Measurements from ENCODE around the gene MLYCD.
"Not testable (repeated sequence)": the region's sequence is repeated elsewhere in the genome, so short reads cannot be mapped to it uniquely, and the experiment has no call there.

The MLYCD gene

DNA sequence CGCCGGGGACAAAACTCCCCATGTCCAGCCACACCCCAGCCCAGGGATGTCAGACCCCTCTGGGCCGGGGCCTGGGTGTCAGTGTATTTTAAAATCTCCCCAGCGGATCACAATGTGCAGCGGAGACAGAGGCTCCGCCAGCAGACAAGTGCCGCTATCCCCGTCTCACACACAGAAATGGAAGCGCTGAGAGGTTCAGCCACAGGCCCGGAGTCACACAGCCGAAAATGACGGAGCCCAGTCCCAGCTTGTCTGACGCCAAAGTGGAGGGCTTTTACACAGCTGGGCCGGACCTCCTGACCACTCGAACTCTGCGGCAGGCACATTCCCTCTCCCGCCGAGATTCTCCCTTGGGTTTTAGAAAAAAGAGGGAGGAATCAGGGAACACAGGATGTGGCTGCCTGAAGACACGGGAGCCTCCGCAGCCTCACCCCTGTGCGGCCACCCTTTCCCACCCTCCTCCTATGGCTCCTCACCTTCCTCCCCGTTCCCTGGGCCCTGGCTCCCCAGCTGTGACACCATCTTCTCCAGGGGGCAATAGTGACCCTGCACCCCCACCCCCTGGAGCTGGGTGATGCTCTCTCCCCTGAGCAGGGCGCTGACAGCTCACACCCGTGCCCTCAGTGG is 47.4 kb downstream of the MLYCD start:
- intact Hi-C loops (cut with micrococcal nuclease), result no loop called here
- H3K27ac Mint-ChIP-seq, result no peak overlapping the region
- peaks cover 3% of the 10 kb centered on the region for H3K4me1 Mint-ChIP-seq (ENCODE audit: low read depth)
- H3K9me3 Mint-ChIP-seq, result no peaks in the 10 kb centered on the region
- no peaks in the 10 kb centered on the region for H3K27me3 Mint-ChIP-seq
- H3K4me3 Mint-ChIP-seq, result no peak overlapping the region
- no peaks in the 10 kb centered on the region for H3K36me3 Mint-ChIP-seq (ENCODE audit: low read depth)

DNA sequence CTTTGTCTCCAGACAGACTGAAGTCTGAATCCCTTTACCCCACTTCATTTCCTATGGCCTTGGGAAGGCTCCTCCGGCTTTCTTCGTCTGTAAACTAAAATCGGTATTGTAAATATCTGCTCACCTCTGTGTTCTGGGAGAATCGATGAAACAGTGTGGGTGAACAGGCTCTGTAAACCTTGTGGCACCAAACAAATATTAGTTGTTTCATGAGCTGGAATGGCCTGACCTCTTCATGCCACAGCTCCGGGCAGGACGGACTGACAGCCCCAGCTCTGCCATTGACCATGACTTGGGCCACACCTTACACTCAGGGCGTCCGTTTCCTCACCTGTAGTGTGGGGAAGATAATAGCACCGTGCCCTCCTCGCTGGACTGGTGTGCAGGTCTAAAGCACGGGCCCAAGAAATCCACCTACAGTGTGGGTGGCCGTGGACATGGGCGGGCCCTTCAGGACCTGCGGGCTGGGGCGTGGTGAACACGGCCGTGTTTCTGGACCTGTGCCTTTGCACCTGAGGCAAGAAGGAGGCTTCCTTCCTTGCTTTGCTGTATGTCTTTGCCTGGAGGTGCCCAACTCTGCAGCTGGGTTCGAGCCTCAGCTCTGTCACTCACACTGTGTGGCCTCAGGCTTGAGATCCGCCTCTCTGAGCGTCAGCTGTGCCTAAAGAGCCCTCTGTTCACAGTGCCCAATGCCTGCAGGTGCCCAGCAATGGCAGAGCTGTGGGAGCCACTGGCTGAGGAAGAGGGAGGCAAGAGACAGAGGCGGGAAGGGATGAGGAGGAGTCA is 48.1 kb downstream of the MLYCD start:
- H3K27ac Mint-ChIP-seq, result no peak overlapping the region

DNA sequence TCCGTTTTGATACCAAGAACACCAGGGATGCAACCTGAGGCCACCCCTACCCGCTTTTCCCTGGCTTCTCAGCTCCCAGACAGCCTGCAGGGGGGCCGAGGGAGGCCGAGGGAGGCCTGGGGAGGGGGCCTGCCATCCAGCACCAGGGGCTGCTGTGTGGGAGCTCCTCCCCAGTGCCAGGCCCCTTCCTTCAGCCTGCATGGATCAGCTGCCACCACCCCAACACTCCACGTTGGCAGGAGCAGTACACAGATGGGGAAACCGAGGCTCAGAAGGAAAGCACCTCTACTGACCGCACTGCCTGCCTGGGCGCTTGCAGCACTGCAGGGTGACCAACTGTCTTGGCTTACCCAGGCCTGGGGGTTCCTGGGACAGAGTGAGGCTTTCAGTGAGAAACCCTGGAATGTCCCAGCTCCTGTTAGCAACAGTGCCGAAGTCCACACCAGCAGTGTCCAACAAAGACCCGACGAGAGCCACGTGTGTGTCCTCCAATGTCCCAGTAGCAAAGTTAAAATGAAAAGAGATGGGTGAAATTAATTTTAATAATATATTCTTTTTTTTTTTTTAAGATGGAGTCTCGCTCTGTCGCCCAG is 48.8 kb downstream of the MLYCD start:
- intact Hi-C loops (cut with micrococcal nuclease), result no loop called here
- H3K36me3 Mint-ChIP-seq (ENCODE audit: low read depth), result no peaks in the 10 kb centered on the region
- H3K27me3 Mint-ChIP-seq, result no peaks in the 10 kb centered on the region
- peaks cover 9% of the 10 kb centered on the region for H3K4me1 Mint-ChIP-seq (ENCODE audit: low read depth)
- no peak overlapping the region for H3K4me3 Mint-ChIP-seq
- no peaks in the 10 kb centered on the region for H3K9me3 Mint-ChIP-seq
- H3K27ac Mint-ChIP-seq, result no peak overlapping the region

More for the DNA sequence above, 48.1 kb downstream of the MLYCD start:
- Mint-ChIP-seq H3K4me1 (ENCODE audit: low read depth) (peaks cover 5% of the 10 kb centered on the region), H3K27me3 (no peaks in the 10 kb centered on the region), H3K36me3 (ENCODE audit: low read depth) (no peaks in the 10 kb centered on the region), H3K9me3 (no peaks in the 10 kb centered on the region), H3K4me3 (no peak overlapping the region)
- intact Hi-C loops (cut with micrococcal nuclease), result no loop called here

DNA sequence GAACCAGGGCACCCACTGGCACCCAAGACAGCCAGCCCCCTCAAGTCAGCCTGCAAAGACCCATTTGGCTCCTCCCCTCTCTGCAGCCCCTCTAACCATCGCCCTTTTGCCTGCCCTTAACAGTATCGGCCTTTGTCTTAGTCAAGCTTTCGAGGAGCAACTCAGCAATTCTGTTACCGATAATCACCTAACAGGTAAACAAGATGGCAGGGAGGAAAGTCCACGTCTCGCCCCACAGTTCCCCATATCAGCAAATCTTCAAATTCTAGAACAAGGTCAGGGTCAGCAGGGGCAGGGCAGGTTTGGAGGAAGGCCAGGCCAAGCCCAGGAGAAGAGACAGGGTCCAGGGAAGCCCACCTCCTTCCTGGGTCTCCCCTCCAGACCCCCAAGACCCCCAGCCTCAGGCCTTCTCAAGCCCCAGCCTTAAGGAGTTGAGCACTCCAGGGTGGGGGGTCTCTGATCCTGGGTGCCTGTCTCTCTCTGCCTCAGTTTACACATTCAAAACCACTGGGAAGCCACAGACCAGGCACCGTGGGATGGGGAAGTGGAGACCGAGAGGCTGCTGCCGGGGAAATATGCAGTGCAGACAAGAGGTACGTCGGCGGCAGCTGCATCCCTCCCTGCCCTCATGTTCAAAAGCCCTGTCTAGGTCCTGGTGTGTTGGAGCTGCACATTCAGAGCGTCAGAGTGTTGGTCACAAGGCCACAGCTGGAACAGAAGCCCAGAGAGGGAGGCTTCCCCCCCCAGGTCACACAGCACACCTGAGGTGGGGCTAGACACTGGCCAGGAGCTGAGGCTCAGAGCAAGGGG is 50.2 kb downstream of the MLYCD start:
- no peaks in the 10 kb centered on the region for H3K36me3 Mint-ChIP-seq (ENCODE audit: low read depth)
- H3K27me3 Mint-ChIP-seq, result no peaks in the 10 kb centered on the region
- H3K4me3 Mint-ChIP-seq, result no peak overlapping the region
- H3K27ac Mint-ChIP-seq, result no peak overlapping the region
- peaks cover 17% of the 10 kb centered on the region for H3K4me1 Mint-ChIP-seq (ENCODE audit: low read depth)
- no peaks in the 10 kb centered on the region for H3K9me3 Mint-ChIP-seq
- intact Hi-C loops (cut with micrococcal nuclease), result no loop called here

DNA sequence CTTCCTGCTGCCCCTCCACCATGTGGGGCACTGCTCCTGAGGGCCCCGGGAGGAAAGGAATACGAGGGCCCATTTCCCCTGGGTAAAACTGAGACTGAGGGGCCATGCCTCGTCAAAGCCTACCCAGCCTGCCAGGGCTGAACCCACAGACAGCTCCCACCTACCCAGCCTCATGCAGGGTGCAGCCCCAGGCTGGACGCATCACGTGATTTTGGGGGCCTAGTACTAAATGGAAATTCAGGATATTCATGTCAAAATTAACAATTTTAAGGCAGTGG is 50.7 kb downstream of the MLYCD start:
- Mint-ChIP-seq H3K9me3 (no peaks in the 10 kb centered on the region), H3K27ac (no peak overlapping the region), H3K4me1 (ENCODE audit: low read depth) (peaks cover 22% of the 10 kb centered on the region), H3K27me3 (no peaks in the 10 kb centered on the region), H3K4me3 (no peak overlapping the region), H3K36me3 (ENCODE audit: low read depth) (no peaks in the 10 kb centered on the region)
- intact Hi-C loops (cut with micrococcal nuclease), result no loop called here

DNA sequence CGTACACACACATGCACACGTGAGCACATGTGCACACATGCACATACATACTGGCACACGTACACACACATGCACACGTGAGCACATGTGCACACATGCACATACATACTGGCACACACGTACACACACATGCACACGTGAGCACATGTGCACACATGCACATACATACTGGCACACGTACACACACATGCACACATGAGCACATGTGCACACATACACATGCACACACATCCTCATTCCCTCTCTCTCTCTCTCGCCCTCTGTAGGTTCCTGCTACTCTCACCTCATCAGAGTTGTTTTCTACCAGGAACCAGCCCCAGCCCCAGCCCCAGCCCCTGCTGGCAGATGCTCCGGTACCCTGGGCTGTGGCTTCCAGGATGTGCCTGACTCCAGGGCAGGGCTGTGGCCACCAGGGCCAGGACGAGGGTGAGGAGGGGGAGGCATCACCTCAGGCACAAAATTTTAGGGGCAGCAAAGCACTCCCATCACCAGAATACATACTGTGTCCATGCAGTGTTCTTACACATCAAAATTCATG is 52.0 kb downstream of the MLYCD start:
- H3K9me3 Mint-ChIP-seq; H3K27ac Mint-ChIP-seq; H3K36me3 Mint-ChIP-seq (ENCODE audit: low read depth); intact Hi-C loops (cut with micrococcal nuclease); H3K4me3 Mint-ChIP-seq; H3K27me3 Mint-ChIP-seq: not testable (repeated sequence)
- H3K4me1 Mint-ChIP-seq (ENCODE audit: low read depth), result peaks cover 27% of the 10 kb centered on the region

DNA sequence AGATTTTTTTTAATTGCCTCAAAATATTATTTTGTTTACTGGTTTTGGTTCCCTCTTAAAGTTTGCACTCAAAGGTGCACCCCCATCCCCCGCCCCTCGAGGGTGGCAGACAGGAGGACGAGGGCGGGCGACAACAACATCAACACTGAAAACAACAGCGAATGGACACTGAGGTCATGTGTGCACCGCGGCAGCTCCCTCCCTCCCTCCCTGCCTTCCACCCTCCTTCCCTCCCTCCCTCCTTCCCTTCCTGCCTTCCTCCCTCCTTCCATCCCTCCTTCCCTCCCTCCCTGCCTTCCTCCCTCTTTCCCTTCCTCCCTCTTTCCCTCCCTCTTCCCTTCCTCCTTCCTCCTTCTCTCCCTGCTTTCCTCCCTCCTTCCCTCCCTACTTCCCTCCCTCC is 52.6 kb downstream of the MLYCD start:
- intact Hi-C loops (cut with micrococcal nuclease), result no loop called here
- no peaks in the 10 kb centered on the region for H3K9me3 Mint-ChIP-seq
- no peak overlapping the region for H3K27ac Mint-ChIP-seq
- H3K36me3 Mint-ChIP-seq (ENCODE audit: low read depth), result no peaks in the 10 kb centered on the region
- peaks cover 33% of the 10 kb centered on the region for H3K4me1 Mint-ChIP-seq (ENCODE audit: low read depth)
- H3K27me3 Mint-ChIP-seq, result peaks cover 2% of the 10 kb centered on the region
- no peak overlapping the region for H3K4me3 Mint-ChIP-seq

DNA sequence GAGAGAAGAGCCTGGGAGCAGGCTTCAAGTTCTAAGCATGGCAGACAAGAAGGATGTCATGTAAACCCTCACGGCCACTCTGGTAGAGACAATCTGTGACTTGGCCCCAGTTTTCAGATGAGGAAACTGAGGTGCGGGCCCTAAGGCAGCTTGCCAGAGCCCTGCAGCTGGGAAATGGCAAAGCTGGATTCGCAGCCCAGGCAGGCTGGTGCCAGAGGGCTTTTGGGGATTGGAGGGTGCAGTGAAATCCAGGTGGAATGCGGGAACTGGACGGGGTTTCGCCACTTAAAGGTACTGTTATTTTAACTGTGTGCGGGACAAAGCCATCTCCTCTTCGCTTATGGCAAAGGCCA is 53.6 kb downstream of the MLYCD start:
- H3K27ac Mint-ChIP-seq, result peak overlapping the region; percentile 89

DNA sequence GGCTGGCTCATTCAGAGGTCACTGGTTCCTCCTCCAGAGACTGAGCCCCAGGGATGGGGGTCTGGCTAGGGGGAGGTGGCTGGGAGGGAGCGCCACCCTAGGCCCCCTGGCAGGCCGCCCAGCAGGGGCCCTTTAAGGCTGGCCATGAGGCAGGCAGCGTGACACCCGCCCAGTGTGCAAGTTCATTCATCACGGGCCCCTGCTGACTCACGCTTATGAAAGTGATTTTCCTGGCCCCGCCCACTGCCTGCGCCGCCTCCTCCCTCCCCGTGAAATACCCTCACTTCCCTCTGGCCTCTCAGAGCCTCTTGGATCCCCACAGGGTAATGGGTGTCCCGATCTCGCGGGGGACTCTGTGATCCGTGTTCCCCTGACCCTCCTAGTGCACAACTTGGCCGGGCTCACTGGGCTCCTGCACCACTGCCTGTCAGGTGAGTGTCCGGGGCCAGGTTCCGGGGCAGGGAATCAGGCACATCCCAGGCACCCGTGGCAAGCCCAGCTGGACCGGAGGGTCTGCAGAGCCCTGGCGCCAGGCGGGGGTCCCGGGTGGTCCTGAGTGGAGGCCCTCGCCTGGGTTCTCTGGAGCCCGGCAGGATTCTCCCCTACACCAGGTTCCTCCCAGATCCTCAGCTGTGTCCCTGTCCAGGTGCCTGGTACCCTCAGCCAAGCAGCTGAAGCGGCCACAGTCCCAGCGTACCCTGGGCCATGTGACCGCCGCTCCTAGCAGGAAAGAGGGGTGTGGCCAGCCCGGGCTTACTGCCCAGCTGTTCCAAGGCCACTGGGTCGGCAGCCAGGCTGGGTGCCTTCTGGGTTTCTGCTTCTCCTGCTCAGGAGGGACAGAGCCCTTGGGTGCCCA is 54.3 kb downstream of the MLYCD start, which contains the start of gene OSGIN1:
TSS of gene OSGIN1 (plus strand) at position 301 of the 856 bp plus-strand sequence. CDS start 4,432 bp downstream, outside the sequence.
- peak within 1 kb of the TSS; percentile 89 for H3K27ac Mint-ChIP-seq
- peaks cover 41% of the 10 kb centered on the region for H3K4me1 Mint-ChIP-seq (ENCODE audit: low read depth)
- intact Hi-C loops (cut with micrococcal nuclease), result no loop called here
- no peaks in the 10 kb centered on the region for H3K9me3 Mint-ChIP-seq
- H3K4me3 Mint-ChIP-seq, result peak within 1 kb of the TSS; percentile 77
- peaks cover 2% of the 10 kb centered on the region for H3K27me3 Mint-ChIP-seq
- peaks cover 14% of the 10 kb centered on the region for H3K36me3 Mint-ChIP-seq (ENCODE audit: low read depth)

More for the DNA sequence above, 53.6 kb downstream of the MLYCD start:
- intact Hi-C loops (cut with micrococcal nuclease), result no loop called here
- peaks cover 41% of the 10 kb centered on the region for H3K4me1 Mint-ChIP-seq (ENCODE audit: low read depth)
- peak overlapping the region; percentile 45 for H3K4me3 Mint-ChIP-seq
- H3K9me3 Mint-ChIP-seq, result no peaks in the 10 kb centered on the region
- peaks cover 2% of the 10 kb centered on the region for H3K27me3 Mint-ChIP-seq
- H3K36me3 Mint-ChIP-seq (ENCODE audit: low read depth), result peaks cover 8% of the 10 kb centered on the region

DNA sequence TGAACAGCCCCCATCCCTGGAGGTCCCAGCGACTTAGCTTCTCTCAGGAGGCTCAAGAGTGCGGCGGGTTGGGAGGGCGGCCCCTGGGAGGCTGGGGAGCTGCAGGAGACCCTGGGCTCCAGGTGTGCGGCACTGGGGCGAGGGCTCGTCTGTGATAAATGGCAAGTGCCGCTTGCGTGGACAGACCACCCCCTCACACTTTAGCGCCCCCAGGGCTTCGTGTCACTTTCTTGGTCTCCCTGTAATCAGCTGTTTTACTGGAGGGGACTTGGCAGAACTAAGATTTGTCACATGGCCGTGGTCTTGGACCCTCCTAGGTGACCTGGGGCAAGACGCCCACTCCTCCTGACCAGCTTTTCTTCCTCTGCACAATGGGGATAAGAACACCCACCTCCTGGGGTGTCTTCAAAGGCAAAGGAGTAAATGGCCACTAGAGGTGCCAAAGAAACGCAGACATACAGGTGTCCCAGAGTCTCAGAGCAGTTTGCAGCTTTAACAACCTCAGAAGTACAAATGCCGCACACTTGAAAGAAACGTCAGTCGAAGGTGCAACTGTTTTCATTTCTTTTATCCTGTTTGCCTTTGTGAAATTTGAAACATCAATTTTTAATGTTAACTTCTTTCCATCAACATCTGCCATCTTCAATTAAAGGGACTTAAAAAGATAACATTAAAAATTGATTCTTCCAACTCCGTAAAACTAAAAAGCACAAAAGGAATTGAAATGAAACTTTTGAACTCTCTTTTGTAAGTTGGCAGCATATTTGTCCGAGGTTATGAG is 55.1 kb downstream of the MLYCD start:
- peaks cover 41% of the 10 kb centered on the region for H3K4me1 Mint-ChIP-seq (ENCODE audit: low read depth)
- no peaks in the 10 kb centered on the region for H3K9me3 Mint-ChIP-seq
- intact Hi-C loops (cut with micrococcal nuclease), result no loop called here
- peak overlapping the region; percentile 77 for H3K4me3 Mint-ChIP-seq
- H3K27ac Mint-ChIP-seq, result peak overlapping the region; percentile 89
- peaks cover 2% of the 10 kb centered on the region for H3K27me3 Mint-ChIP-seq
- peaks cover 22% of the 10 kb centered on the region for H3K36me3 Mint-ChIP-seq (ENCODE audit: low read depth)

DNA sequence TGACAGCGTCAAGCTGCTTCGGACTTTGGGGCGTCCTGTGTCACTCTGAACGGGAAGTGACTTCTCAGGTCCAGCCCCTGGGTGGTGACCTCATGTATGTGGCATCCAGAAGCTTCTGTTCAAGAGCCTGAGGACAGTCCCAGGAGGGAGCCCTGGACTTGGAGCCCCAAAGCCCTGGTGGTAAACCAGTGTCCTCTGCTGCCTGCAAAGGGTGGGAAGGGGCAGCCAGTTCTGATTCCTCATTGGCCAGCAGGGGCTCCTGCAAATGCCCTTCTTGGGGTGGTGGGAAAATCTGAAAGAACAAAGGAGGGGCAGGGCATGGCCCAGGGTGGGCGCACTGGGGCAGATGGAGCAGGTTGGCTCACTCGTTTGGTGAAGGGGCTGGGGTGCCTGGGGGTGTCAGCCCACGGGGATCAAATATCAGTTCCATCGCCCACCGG is 55.7 kb downstream of the MLYCD start:
- peak overlapping the region; percentile 77 for H3K4me3 Mint-ChIP-seq
- peaks cover 2% of the 10 kb centered on the region for H3K27me3 Mint-ChIP-seq
- H3K4me1 Mint-ChIP-seq (ENCODE audit: low read depth), result peaks cover 41% of the 10 kb centered on the region
- H3K9me3 Mint-ChIP-seq, result no peaks in the 10 kb centered on the region
- intact Hi-C loops (cut with micrococcal nuclease), result loop anchor here (5.0 kb wide), 2 partner anchors 108 to 553 kb away; no protein-coding TSS in a partner anchor
- H3K36me3 Mint-ChIP-seq (ENCODE audit: low read depth), result peaks cover 28% of the 10 kb centered on the region
- peak overlapping the region; percentile 89 for H3K27ac Mint-ChIP-seq
